Gastroesophageal sphincter (tissue), 3 donors: ENCODE measurements around the gene ANAPC5.

Experiments
- CTCF ChIP-seq, 4 experiments: fragments of 200-600 bp in 2 of 4; fragments of 450-650 bp in 2 of 4; sonication (generic) in 1 of 4; IDR thresholded peaks; one replicate each; pipeline ENCODE4 v1.5.1; 2017 to 2019; ENCODE audit warnings: antibody characterized with exemption in 4 of 4, mild to moderate bottlenecking in 2 of 4, moderate library complexity in 2 of 4
- POLR2A ChIP-seq, 2 donors: fragments of 450-650 bp; IDR thresholded peaks; one replicate each; pipeline ENCODE4 v1.6.1; 2017; ENCODE audit warnings: antibody characterized with exemption in 2 of 2, mild to moderate bottlenecking in 2 of 2, moderate library complexity in 1 of 2

- no peak for TF ChIP-seq CTCF (IDR thresholded peaks at IDR 0.05)
- no peak for TF ChIP-seq POLR2A (IDR thresholded peaks at IDR 0.05)
These were observed 88.8 kb downstream of the ANAPC5 start for GRCh38 chr12:121263206-121263935.
